ENCODE data around the gene MRLN. TPM values are rescaled to one million over a fixed set of nuclear protein-coding genes. Genes with fewer than 3 reads are reported as not detected.

Gene MRLN
- total RNA-seq, 1 donor from 2014 or later, result not detected

- Mint-ChIP-seq H3K27me3 (ENCODE audit: low read depth) (peaks cover 36% of the 10 kb centered on the region), H3K9me3 (no peaks in the 10 kb centered on the region), H3K4me3 (peak overlapping the region; percentile 64), H3K27ac (ENCODE audit: unreplicated experiment) (no peak overlapping the region), H3K36me3 (ENCODE audit: low read depth) (no peaks in the 10 kb centered on the region), H3K4me1 (peaks cover 10% of the 10 kb centered on the region)
- DNase-seq (ENCODE audit: low read depth, low spot score), result no peak
- TF ChIP-seq, protein P1, sequence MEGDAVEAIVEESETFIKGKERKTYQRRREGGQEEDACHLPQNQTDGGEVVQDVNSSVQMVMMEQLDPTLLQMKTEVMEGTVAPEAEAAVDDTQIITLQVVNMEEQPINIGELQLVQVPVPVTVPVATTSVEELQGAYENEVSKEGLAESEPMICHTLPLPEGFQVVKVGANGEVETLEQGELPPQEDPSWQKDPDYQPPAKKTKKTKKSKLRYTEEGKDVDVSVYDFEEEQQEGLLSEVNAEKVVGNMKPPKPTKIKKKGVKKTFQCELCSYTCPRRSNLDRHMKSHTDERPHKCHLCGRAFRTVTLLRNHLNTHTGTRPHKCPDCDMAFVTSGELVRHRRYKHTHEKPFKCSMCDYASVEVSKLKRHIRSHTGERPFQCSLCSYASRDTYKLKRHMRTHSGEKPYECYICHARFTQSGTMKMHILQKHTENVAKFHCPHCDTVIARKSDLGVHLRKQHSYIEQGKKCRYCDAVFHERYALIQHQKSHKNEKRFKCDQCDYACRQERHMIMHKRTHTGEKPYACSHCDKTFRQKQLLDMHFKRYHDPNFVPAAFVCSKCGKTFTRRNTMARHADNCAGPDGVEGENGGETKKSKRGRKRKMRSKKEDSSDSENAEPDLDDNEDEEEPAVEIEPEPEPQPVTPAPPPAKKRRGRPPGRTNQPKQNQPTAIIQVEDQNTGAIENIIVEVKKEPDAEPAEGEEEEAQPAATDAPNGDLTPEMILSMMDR (conservative IDR thresholded peaks at IDR 0.05), result no peak
Measured at GRCh38 chr10:59711871-59712494, 41.3 kb downstream of the MRLN start.

- H3K36me3 Mint-ChIP-seq (ENCODE audit: low read depth), result peaks cover 7% of the 10 kb centered on the region
- H3K9me3 Mint-ChIP-seq, result peaks cover 2% of the 10 kb centered on the region
- peak; percentile 67 for DNase-seq (ENCODE audit: low read depth, low spot score)
- TF ChIP-seq, protein P1 (conservative IDR thresholded peaks at IDR 0.05), result peak; percentile 53
- peaks cover 33% of the 10 kb centered on the region for H3K27me3 Mint-ChIP-seq (ENCODE audit: low read depth)
- H3K27ac Mint-ChIP-seq (ENCODE audit: unreplicated experiment), result peak within 1 kb of the TSS; percentile 93
- peaks cover 18% of the 10 kb centered on the region for H3K4me1 Mint-ChIP-seq
- H3K4me3 Mint-ChIP-seq, result peak within 1 kb of the TSS; percentile 94
Measured at GRCh38 chr10:59709395-59710125, 43.7 kb downstream of the MRLN start, which contains the start of gene SLC16A9. Gene SLC16A9, minus strand, starts transcription at chr10:59709850. Its CDS starts 25,559 bp downstream, at chr10:59684291.

DNA sequence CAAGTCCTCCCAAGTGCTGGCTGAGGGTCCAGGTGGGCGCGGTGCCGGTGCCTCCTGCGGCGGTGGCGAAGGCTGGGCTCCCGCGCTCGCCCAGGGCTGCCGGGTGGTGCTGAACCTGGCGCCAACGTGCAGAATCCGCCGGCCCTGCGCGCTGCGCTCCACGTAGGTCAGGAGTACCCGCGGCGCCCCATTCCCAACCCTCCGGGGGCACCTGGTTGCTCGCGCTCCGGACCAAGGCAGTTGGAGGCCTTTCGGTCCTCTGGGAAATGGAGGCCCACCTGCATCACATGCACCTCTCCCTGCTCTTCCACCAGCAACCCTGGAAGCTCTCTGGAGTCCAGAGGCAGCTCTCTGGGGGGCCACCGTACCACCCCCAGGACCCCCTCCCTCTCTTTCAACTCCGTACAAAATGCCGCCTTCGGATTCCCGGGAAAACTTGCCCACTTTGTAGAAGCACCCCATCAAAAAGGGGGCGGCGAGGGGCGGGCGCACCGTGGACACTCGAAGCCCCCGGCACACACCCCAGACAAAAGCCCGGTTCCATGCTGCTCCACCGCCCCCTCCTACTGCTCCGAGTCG is 44.4 kb downstream of the MRLN start:
- Mint-ChIP-seq H3K36me3 (ENCODE audit: low read depth) (peaks cover 11% of the 10 kb centered on the region), H3K27me3 (ENCODE audit: low read depth) (peaks cover 33% of the 10 kb centered on the region), H3K4me1 (peaks cover 18% of the 10 kb centered on the region), H3K27ac (ENCODE audit: unreplicated experiment) (peak overlapping the region; percentile 81), H3K4me3 (peak overlapping the region; percentile 94), H3K9me3 (peaks cover 2% of the 10 kb centered on the region)
- TF ChIP-seq, protein P1 (conservative IDR thresholded peaks at IDR 0.05), result no peak
- peak; percentile 21 for DNase-seq (ENCODE audit: low read depth, low spot score)

GRCh38 chr10:59706851-59707797 is 46.1 kb downstream of the MRLN start:
- TF ChIP-seq, protein P1 (conservative IDR thresholded peaks at IDR 0.05), result no peak
- H3K9me3 Mint-ChIP-seq, result peaks cover 2% of the 10 kb centered on the region
- no peak overlapping the region for H3K27ac Mint-ChIP-seq (ENCODE audit: unreplicated experiment)
- H3K4me1 Mint-ChIP-seq, result peaks cover 23% of the 10 kb centered on the region
- H3K36me3 Mint-ChIP-seq (ENCODE audit: low read depth), result peaks cover 11% of the 10 kb centered on the region
- peaks cover 23% of the 10 kb centered on the region for H3K27me3 Mint-ChIP-seq (ENCODE audit: low read depth)
- H3K4me3 Mint-ChIP-seq, result peak overlapping the region; percentile 87
- no peak for DNase-seq (ENCODE audit: low read depth, low spot score)

DNA sequence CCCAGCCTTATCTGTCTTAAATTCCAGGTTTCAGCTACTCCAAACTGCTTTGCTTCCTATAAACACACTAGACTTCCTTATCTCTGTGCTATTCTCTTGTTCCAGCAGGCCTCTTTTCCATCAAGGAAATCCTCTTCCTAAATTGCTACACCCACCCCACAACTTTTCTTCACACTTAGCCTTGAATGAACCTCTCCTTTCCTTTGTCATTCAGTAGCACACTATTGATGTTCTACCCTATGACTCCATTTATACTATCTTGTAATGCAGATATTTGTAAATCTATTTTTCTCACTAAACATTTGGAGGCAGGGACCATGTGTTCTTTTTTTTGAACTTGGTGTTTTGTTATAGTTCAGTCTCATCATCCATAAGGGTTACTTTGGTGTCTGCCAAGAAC is 47.3 kb downstream of the MRLN start:
- TF ChIP-seq, protein P1 (conservative IDR thresholded peaks at IDR 0.05), result no peak
- H3K27ac Mint-ChIP-seq (ENCODE audit: unreplicated experiment), result no peak overlapping the region
- peaks cover 23% of the 10 kb centered on the region for H3K4me1 Mint-ChIP-seq
- DNase-seq (ENCODE audit: low read depth, low spot score), result no peak
- peak overlapping the region; percentile 73 for H3K4me3 Mint-ChIP-seq
- peaks cover 14% of the 10 kb centered on the region for H3K36me3 Mint-ChIP-seq (ENCODE audit: low read depth)
- H3K27me3 Mint-ChIP-seq (ENCODE audit: low read depth), result peaks cover 14% of the 10 kb centered on the region
- H3K9me3 Mint-ChIP-seq, result peaks cover 2% of the 10 kb centered on the region

Measured in neural crest cell (in vitro differentiated cells).